Regular cardiac myocyte (primary cell): Measurements from ENCODE around the gene SBK3. TPM values are rescaled to one million over a fixed set of nuclear protein-coding genes. Genes with fewer than 3 reads are reported as not detected.

ENCODE experiments used
- total RNA-seq: library from RNA; depleted of rRNA; stranded (reverse); fragments of >200 nt; gene quantifications from 2 replicates; pipeline ENCODE4 v1.2.3, GENCODE V29; 2014

Gene SBK3
- total RNA-seq: under 0.01 and 0.19 TPM in 2 replicates

DNA sequence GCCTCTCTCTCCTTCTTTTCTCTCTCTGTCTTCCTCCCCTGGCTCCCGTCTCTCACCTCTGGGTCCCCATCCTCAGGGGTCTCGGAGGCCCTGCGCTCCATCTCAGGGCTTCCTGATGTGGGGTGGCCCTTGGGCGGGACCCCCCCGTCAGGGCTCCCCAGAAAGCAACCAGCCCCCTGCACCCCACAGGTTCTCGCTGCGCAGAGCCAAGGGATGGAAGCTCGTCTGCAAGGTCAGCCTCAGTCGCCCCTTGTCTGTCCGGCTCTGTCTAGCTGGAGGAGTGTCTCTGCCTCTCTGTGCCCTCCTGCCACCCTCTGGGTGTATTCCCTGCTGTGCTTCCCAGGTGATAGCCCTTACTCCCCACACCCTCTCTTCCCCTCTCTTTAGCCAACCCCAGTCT lies at the start of gene SBK3:
Gene SBK3, minus strand, starts transcription at position 101 of the 400 bp plus-strand sequence. Its CDS starts 0 bp downstream, at position 101.

GRCh38 chr19:55580628-55581144 lies 35.3 kb upstream of the SBK3 start, which contains the start of gene ZNF579:
ZNF579 (minus strand) TSS chr19:55580848; CDS start chr19:55579639, 1,209 bp downstream.

GRCh38 chr19:55536951-55537740 lies 8.2 kb downstream of the SBK3 start, which contains the start of gene SBK2:
SBK2 (minus strand) TSS chr19:55537133; CDS start chr19:55536294, 839 bp downstream.

Other genes starting within 250 kb of the SBK3 start
- not detected in 2 replicates for gene TMEM150B, start 220.2 kb downstream of the SBK3 start, total RNA-seq
- gene KMT5C, start 205.7 kb downstream of the SBK3 start, total RNA-seq: 2.7 and 7.6 TPM in 2 replicates
- not detected in 2 replicates for gene COX6B2, start 190.8 kb downstream of the SBK3 start, total RNA-seq
- not detected in 2 replicates for gene GARIN5B, start 182.3 kb downstream of the SBK3 start, total RNA-seq
- 4.8 and 26.3 TPM in 2 replicates for gene IL11, start 175.1 kb downstream of the SBK3 start, total RNA-seq
- not detected in 2 replicates for gene TMEM190, start 168.7 kb downstream of the SBK3 start, total RNA-seq
- gene TMEM238, start 161.3 kb downstream of the SBK3 start, total RNA-seq: 0.58 and 0.85 TPM in 2 replicates
- gene RPL28, start 159.6 kb downstream of the SBK3 start, total RNA-seq: 204 and 210 TPM in 2 replicates
- gene UBE2S, start 137.8 kb downstream of the SBK3 start, total RNA-seq: 32.4 and 286 TPM in 2 replicates
- not detected in 2 replicates for gene SHISA7, start 102.2 kb downstream of the SBK3 start, total RNA-seq
- gene ISOC2, start 83.9 kb downstream of the SBK3 start, total RNA-seq: 42.0 and 52.3 TPM in 2 replicates
- gene C19orf85, start 80.8 kb downstream of the SBK3 start, total RNA-seq: not detected in 2 replicates
- 1.4 and 1.5 TPM in 2 replicates for gene ZNF628, start 68.9 kb downstream of the SBK3 start, total RNA-seq
- 12.7 and 18.0 TPM in 2 replicates for gene NAT14, start 60.4 kb downstream of the SBK3 start, total RNA-seq
- gene SSC5D, start 57.1 kb downstream of the SBK3 start, total RNA-seq: 6.7 and 11.6 TPM in 2 replicates
- not detected in 2 replicates for gene SBK2, start 8.4 kb downstream of the SBK3 start, total RNA-seq
- 3.1 and 3.5 TPM in 2 replicates for gene ZNF579, start 35.3 kb upstream of the SBK3 start, total RNA-seq
- 2.3 and 2.9 TPM in 2 replicates for gene FIZ1, start 54.0 kb upstream of the SBK3 start, total RNA-seq
- gene ZNF524, start 54.7 kb upstream of the SBK3 start, total RNA-seq: 5.6 and 8.2 TPM in 2 replicates
- gene ZNF865, start 60.1 kb upstream of the SBK3 start, total RNA-seq: 0.58 and 0.85 TPM in 2 replicates
- 2.3 and 3.4 TPM in 2 replicates for gene ZNF784, start 79.0 kb upstream of the SBK3 start, total RNA-seq
- 3.8 and 3.9 TPM in 2 replicates for gene ZNF580, start 95.5 kb upstream of the SBK3 start, total RNA-seq
- 12.5 and 19.4 TPM in 2 replicates for gene ZNF581, start 98.1 kb upstream of the SBK3 start, total RNA-seq
- gene CCDC106, start 102.7 kb upstream of the SBK3 start, total RNA-seq: 4.8 and 5.4 TPM in 2 replicates
- gene U2AF2, start 109.5 kb upstream of the SBK3 start, total RNA-seq: 49.6 and 137 TPM in 2 replicates
- 20.3 and 36.4 TPM in 2 replicates for gene EPN1, start 129.7 kb upstream of the SBK3 start, total RNA-seq
- not detected in 2 replicates for gene NLRP9, start 192.9 kb upstream of the SBK3 start, total RNA-seq
- gene RFPL4A, start 213.6 kb upstream of the SBK3 start, total RNA-seq: not detected in 2 replicates
- under 0.01 TPM in 1 of 2 replicates, not detected in the other for gene RFPL4AL1, start 223.6 kb upstream of the SBK3 start, total RNA-seq